HG03457 (cell line): Measurements from ENCODE around the gene SIRT1.
"Not testable (repeated sequence)": the region's sequence is repeated elsewhere in the genome, so short reads cannot be mapped to it uniquely, and the experiment has no call there.

ENCODE experiments used
- ATAC-seq: cut with Tn5 transposase; IDR thresholded peaks from one replicate; pipeline ENCODE4 v1.9.1; 2021; ENCODE audit warnings: moderate number of reproducible peaks; ENCODE audit not compliant: unreplicated experiment

SIRT1 gene

DNA sequence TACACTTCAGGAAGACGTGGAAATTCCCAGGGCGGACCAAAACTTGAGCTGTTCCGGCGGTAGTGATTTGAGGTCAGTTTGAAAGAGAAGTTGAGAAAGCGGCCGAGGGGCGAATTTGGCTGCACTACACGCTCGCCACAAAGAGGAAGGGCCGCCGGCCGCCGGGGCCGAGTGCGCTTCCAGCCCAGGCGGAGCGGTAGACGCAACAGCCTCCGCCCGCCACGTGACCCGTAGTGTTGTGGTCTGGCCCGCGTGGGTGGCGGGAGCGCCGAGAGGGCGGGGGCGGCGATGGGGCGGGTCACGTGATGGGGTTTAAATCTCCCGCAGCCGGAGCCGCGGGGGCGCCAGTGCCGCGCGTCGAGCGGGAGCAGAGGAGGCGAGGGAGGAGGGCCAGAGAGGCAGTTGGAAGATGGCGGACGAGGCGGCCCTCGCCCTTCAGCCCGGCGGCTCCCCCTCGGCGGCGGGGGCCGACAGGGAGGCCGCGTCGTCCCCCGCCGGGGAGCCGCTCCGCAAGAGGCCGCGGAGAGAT lies at the start of gene SIRT1:
SIRT1 (plus strand) TSS at position 344 of the 529 bp plus-strand sequence; CDS start at position 410, 66 bp downstream.
- ATAC-seq: peak; percentile 87

DNA sequence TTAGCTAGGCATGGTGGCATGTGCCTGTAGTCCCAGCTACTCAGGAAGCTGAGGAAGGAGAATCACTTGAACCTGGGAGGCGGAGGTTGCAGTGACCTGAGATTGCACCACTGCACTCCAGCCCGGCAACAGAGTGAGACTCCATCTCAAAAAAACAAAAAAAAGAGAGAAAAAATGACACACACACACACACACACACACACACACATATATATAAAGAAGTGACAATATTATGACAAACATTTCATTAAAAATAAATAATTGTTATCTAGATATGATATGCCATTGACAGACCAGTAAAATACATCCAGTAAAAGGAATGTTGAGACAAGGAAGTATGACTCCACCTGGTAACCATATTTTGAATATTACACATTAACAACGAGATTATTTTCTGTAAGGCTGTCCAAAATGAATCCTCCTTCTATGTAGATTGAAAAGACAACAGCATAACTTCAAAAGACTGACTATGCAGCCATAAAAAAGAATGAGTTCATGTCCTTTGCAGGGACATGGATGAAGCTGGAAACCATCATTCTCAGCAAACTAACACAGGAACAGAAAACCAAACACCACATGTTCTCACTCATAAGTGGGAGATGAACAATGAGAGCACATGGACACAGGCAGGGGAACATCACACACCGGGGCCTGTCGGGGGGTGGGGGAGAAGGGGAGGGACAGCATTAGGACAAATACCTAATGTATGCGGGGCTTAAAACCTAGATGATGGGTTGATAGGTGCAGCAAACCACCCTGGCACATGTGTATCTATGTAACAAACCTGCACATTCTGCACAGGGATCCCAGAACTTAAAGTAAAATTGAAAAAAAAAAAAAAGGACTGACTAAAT lies 48.7 kb upstream of the SIRT1 start:
- not testable (repeated sequence) for ATAC-seq

DNA sequence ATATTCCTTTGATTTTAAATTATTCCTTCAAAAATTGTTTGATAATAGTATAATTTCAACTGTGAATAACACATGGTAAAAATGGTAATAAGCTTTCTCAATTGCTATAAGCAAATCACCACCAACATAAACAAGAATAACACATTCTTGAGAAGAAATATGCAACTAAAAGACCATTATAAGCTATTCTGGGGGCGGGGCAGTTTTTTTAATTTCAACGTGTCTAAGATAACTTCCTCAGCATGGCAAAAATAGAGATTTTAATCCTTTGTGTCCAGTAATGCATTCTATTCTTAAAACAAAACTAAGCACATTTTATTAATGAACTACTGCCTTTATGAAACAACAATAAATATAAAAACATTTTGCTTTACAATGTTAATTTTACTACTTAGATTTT lies 48.0 kb upstream of the SIRT1 start:
- ATAC-seq: no peak

DNA sequence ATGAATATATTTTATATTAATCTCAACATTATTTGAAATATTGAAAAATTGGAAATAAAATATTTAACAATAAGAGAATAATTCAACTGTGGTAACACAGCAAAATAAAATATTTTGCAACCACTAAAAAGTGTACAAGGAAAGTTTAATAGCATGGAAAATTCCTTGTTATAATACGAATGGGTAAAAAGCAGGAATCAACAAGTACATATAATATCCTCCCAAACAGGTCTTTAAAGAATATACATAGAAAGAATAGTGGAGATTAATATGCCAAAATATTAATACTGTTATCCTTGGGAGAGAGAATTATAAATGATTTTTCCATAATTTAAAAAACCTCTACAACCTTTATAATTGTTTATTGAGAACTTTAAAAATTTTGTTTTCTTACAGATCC lies 47.5 kb upstream of the SIRT1 start:
- no peak for ATAC-seq

DNA sequence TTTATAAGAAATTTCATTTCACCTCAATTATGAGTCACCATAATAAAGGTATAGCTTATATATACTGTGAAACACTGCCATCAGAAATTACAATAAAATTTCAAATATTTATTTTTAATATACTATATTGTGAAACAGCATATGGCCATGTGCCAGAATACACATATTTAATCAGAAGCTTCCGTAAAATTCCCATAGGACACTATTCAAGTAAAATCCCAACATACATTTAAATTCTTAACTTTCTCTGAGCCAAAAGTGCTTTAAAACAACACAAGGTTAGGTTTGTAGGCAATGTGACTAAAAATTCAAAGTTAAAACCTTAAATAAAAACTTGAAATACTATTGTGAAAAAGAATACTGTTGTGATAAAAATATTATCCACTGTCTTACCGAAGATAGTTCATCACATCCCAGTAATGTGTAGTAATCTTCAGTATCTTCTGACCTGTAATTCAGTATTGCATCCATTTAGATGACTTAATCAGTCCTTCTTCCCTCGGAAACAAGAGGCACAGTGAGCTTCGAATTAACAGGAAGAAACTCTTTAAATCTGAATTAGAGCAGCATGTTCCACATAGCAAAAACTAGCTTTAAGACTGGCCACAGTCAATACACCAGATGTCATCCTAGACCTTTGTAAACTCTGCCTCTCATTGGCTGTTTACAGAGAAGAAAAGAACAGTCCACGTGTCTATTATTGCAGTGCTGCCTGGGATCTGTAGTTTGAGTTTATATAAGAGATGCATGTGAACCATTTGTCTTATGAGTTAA lies 46.7 kb upstream of the SIRT1 start, which contains the start of gene DNAJC12:
DNAJC12 (minus strand) TSS at position 648 of the 774 bp plus-strand sequence; CDS start at position 471, 177 bp downstream.
- ATAC-seq: no peak

DNA sequence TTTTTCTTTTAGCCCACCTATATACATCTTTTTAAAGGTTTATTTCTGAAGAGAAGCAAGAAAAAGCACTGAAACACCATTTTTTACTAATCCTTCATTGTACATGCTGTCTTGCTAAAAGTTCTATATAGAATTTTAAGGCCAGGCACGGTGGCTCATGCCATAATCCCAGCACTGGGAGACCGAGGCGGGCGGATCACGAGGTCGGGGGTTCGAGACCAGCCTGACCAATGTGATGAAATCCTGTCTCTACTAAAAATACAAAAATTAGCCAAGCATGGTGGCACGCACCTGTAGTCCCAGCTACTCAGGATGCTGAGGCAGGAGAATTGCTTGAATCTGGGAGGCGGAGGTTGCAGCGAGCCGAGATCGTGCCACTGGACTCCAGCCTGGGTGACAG lies 44.9 kb upstream of the SIRT1 start:
- not testable (repeated sequence) for ATAC-seq

DNA sequence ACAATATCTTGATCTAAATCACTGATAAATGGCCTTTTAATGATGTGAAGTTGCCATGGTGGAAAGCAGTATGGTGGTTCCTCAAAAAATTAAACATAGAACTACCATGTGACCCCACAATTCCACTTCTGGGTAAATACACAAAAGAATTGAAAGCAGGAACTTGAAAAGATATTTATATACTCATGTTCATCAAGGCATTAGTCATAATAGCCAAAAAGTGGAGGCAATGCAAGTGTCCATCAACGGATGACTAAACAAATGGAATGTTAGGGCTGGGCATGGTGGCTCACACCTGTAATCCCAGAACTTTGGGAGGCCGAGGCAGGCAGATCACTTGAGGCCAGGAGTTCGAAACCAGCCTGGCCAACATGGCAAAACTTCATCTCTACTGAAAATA lies 44.5 kb upstream of the SIRT1 start:
- no peak for ATAC-seq

DNA sequence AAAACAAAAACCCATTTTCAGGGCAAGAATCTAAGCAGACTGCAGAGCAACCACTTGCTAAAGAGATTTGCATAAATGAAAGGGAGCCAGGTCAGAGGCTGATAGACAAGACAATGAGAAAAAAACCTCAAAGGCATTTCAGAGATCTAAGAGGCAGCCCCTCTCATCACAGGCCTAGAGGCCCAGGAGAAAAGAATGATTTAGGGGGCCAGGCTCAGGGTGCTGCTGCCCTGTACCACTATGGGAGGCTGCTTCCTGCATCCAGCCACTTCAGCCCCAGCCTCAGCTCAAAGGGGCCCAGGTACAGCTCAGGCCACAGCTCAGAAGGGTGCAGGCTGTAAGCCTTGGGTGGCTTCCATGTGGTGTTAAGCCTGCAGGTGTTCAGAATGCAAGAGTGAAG lies 42.7 kb upstream of the SIRT1 start:
- ATAC-seq: no peak

DNA sequence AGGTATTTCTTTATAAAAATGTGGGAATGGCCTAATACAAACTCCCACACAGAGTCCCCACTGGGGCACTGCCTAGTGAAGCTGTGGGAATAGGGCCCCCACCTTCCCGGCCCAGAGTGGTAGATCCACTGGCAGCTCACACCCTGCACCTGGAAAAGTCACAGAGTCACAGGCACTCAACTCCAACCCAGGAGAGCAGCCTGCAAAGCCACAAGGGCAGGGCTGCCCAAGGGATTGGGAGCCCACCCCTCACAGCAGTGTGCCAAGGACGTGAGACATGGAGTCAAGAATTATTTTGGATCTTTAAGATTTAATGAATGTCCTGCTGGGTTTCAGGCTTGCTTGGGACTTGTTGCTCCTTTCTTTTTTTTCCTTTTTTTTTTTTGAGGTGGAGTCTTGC lies 41.2 kb upstream of the SIRT1 start:
- no peak for ATAC-seq

DNA sequence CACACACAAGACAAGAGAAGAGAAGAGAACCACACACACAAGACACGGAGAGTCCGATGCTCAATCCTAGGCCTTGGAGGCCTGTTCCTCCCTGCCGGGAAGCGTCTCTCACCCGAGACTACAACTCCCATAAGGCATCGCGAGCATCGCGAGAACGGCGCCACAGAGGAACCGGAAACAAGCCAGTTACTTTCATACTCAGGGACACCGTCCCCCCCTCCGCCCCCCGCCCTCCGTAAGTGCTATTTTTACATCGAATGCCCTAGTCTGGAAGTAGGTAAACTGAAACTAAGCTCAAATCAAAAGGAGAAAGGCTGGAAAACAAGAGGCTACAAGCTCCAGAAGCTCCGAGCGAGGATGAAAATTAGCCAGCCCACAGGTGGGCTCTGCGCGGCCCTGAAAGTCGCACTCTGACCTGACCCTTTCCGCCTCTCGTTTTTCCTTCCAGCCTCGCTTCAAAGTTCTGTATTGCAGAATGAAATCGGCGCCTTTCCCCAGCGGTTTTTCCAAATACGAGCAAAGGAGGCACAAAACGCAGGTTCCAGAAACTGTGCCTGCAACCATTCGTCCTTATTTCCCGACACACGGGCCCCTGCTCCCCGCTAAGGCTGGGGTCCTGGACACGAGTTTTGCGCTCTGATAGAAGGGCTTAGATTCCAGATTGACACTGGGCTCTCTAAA lies 35.0 kb upstream of the SIRT1 start:
- ATAC-seq: peak; percentile 94

DNA sequence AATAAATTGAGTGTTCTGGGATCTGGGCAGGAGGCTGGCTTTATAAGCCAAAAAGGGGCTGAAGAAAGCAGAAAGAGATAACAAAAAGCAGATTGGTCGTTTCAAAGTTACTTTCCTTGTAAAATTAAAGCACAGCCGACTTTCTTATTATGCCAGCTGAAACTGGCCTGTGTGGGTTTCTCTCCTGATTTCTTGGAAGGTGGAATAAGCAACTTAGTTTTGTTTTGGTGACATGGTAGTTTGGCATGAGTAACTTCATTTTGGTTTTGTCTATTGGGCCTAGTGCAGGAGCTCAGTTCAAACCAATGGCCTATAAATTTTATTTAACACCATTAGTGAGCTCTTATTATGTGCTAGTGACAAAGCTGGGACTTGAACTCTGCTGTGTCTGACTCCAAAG lies 33.3 kb upstream of the SIRT1 start:
- ATAC-seq: no peak

DNA sequence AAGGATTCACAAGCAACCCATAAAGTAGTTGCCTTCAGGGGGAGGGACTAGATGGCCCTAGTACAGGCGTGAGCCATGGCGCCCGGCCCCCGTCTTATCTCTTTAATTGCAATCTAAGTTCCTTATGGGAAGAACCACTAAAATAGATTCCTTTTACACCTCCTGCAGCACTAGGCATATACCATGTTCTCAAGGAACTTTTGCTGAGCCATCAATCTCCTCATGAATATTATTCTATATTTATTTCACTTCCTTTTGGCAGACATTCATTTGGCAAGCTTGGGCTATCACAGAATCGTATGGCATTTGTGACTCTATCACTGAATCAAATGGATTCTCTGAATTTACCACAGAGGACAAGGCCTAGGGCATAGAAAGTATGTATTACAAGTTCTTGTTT lies 31.7 kb upstream of the SIRT1 start:
- ATAC-seq: no peak

DNA sequence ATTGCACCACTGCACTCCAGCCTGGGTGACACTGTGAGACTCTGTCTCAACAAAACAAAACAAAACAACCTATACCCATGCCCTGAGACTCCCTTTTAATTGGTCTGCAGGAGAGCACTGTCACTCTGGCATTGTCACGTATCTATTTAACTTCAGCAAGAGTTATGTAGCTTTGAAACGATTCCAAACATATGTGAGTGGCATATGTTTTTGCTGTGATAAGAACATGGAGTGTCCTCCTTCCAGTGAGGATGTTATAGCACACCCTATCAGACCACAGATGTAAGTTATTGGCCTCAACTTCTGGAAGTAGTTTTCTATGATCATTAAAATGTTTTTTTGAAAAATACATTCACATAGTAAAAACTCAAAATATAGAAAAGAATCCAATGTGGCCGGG lies 30.9 kb upstream of the SIRT1 start:
- ATAC-seq: no peak

DNA sequence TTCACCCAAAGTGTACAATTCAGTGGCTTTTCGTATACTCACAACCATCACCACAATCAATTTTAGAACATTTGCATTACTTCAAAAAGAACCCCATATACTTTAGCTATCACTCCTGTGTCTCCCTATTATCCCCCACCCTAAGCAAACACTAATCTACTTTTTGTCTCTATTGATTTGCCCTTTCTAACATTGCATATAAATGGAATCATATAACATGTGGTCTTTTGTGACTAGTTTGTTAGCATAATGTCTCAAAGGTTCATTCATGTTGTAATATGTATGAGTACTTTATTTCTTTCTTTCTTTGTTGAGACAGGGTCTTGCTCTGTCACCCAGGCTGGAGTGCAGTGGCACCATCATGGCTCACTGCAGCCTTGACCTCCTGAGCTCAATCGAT lies 25.5 kb upstream of the SIRT1 start:
- ATAC-seq: no peak

DNA sequence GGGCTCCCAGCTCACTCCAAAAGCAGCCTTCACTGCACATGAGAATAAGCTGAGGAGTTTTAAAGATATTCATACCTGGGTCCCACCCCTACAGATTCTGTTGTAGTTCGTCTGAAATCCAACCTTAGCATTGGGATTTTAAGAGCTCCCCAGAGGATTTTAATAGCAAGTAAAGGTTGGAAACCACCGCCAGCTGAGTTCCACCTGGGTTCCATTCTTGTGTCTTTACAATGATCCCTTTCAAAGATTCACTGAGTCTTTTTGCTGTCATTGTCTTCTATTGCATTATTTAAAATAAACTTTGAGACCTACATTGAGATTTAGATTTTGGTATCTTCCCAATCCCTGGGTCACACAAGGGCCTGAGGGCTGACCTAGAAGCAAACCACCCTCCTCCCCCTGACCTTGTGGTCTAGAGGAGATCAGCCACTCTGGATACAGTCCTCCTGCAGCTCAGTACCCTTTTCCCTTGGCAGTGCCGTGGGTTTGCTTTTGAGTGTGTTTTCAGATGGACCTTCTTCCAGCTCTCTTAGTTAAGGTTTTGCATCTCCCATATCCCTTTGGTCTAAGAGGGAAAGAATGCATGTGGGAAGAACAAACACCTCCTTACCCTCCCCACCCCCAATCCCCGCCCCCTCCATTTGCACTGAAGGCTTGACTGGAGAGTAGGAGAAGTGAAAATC lies 22.6 kb upstream of the SIRT1 start:
- no peak for ATAC-seq

DNA sequence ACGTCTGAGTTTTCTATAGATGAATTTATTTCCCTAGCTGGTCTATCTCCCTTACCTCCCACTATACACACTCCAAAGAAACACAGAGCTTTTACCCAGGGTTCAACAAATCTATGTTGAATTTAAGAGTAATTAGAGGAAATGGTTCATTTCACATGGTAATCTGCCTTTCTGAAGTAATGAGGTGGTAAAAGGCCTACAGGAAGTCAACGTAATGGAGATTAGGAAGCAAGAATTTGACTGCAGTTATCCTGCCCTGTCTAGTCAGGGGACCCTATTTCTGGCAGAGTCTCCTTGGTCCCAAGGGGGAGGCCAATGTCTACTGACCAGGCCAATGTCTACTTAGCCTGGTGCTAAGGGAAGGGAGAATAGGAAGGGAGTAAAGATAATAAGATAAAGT lies 21.4 kb upstream of the SIRT1 start:
- no peak for ATAC-seq

DNA sequence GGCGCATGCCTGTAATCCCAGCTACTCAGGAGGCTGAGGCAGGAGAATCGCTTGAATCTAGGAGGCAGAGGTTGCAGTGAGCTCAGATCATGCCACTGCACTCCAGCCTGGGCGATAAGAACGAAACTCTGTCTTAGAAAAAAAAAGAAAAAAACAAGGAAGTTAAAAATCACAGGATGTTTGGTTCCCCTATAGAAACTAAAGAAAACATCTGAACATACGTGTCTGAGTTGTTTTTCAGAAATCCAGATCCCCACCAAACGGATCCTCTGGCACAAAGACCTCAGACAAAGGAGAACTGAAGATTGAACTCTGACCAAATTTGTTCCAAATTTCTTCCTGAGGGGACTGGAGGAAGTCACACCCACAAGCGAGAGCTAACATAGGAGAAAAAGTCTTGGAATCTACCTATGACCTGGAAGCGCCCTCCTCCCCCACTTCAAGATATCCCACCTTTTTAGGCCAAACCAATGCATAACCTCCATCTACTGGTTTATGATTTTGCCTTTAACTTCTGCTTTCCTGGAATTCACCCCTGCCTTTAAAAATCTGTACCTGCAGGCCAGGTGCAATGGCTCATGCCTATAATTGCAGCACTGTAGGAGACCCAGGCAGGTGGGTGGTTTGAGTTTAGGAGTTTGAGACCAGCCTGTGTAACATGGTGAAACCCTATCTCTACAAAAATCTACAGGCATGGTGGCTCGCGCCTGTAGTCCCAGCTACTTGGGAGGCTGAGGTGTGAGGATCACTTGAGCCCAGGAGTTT lies 19.7 kb upstream of the SIRT1 start:
- no peak for ATAC-seq

DNA sequence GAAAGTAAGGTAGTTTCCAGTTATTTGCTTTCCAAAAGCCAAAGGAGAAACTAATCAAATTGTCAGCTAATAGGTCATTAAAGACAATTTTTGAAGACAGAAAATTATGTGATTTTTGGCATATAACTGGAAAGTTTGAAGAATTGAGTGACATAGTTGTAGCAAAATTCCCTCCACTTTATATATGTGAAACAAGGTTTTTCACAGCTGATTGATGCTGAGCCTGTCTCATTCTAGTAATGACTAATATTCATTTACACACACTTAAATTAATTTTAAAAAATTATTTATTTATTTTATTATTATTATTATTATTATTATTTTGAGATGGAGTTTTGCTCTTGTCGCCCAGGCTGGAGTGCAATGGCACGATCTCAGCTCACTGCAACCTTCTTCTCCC lies 16.3 kb upstream of the SIRT1 start:
- ATAC-seq: no peak

DNA sequence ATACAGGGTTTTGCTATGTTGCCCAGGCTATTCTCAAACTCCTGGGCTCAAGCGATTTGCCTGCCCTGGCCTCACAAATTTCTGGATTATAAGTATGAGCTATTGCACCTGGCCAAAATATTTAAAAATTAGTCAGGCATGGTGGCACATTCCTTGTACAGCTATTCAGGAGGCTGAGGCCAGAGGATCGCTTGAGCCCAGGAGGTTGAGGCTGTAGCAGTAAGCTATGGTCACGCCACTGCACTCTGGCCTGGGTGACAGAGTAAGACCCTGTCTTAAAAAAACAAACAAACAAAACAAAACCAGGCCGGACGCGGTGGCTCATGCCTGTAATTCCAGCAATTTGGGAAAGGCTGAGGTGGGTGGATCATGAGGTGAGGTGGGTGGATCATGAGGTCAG lies 14.5 kb upstream of the SIRT1 start:
- ATAC-seq: no peak
